AG09309 (cell line): ENCODE results near the gene ACVR1.

Experiments
- DNase-seq: peaks from one replicate; pipeline ENCODE4 v3.0.0-alpha.2; 2010; ENCODE audit warnings: low read depth
- H3K4me3 ChIP-seq: 2 replicates; pipeline ENCODE4 v1.5.1; 2011; ENCODE audit warnings: mild to moderate bottlenecking, low read depth, low read length, moderate library complexity; ENCODE audit not compliant: control insufficient read depth
- TF ChIP-seq, protein P1 (sequence below): IDR thresholded peaks from 2 replicates; pipeline ENCODE4 v1.5.1; 2011; ENCODE audit warnings: mild to moderate bottlenecking, low read depth, low read length, inconsistent platforms; ENCODE audit not compliant: insufficient read depth, control insufficient read depth; ENCODE audit errors: missing control alignments

The ACVR1 gene

GRCh38 chr2:157800838-157801495, 75.2 kb downstream of the ACVR1 start:
- no peak overlapping the region for H3K4me3 ChIP-seq
- no peak for DNase-seq
- TF ChIP-seq, protein P1, sequence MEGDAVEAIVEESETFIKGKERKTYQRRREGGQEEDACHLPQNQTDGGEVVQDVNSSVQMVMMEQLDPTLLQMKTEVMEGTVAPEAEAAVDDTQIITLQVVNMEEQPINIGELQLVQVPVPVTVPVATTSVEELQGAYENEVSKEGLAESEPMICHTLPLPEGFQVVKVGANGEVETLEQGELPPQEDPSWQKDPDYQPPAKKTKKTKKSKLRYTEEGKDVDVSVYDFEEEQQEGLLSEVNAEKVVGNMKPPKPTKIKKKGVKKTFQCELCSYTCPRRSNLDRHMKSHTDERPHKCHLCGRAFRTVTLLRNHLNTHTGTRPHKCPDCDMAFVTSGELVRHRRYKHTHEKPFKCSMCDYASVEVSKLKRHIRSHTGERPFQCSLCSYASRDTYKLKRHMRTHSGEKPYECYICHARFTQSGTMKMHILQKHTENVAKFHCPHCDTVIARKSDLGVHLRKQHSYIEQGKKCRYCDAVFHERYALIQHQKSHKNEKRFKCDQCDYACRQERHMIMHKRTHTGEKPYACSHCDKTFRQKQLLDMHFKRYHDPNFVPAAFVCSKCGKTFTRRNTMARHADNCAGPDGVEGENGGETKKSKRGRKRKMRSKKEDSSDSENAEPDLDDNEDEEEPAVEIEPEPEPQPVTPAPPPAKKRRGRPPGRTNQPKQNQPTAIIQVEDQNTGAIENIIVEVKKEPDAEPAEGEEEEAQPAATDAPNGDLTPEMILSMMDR: no peak

- TF ChIP-seq, protein P1: peak; percentile 37
- no peak overlapping the region for H3K4me3 ChIP-seq
- DNase-seq: no peak
These were observed 83.0 kb downstream of the ACVR1 start for GRCh38 chr2:157793053-157793612.

- no peak overlapping the region for H3K4me3 ChIP-seq
- TF ChIP-seq, protein P1: no peak
- DNase-seq: peak; percentile 34
These were observed 83.6 kb downstream of the ACVR1 start for GRCh38 chr2:157792335-157793052.

DNA sequence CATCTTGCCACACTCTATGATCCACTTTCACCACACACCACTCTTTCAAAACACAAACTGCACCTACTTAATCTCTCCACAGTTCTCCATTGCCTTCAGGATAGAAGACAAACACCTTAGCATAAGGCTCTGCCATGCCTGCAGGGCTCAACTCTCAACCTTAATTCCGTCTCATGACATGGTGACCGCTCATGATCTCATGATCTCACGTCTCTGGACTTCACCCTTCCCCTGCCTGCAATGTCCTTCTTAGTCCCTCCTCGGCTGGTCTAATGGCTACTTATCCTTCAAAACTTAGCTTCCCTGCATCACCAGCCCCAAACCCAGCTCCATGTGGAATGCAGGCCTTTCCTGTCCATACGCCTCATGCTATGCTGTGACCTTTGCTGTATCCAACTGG, 85.3 kb downstream of the ACVR1 start:
- DNase-seq: no peak
- TF ChIP-seq, protein P1: no peak
- H3K4me3 ChIP-seq: no peak overlapping the region

- TF ChIP-seq, protein P1: no peak
- DNase-seq: no peak
- H3K4me3 ChIP-seq: no peak overlapping the region
These were observed 86.1 kb downstream of the ACVR1 start for GRCh38 chr2:157789933-157790511.

DNA sequence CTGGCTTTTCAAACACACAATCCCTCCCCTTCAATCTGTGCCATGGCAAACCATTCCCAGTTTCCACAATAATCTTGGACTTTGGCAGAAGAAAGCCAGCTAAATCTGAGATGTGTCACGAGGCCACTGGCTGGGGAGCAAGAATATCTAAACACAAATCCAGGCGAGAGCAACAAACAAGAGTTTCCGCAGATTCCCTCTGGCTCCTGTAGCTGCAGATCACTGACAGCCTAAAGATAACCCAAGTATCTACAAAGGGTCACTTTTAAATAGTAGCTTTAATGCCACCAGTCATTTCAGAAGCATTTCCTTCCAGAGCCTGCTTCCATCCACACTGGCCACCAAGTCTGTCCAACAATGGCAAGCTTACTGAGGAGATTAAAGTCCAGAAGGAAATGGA, 86.9 kb downstream of the ACVR1 start:
- DNase-seq: no peak
- TF ChIP-seq, protein P1: no peak
- H3K4me3 ChIP-seq: no peak overlapping the region
